ENCODE results near the gene NDUFC1.

The NDUFC1 gene

DNA sequence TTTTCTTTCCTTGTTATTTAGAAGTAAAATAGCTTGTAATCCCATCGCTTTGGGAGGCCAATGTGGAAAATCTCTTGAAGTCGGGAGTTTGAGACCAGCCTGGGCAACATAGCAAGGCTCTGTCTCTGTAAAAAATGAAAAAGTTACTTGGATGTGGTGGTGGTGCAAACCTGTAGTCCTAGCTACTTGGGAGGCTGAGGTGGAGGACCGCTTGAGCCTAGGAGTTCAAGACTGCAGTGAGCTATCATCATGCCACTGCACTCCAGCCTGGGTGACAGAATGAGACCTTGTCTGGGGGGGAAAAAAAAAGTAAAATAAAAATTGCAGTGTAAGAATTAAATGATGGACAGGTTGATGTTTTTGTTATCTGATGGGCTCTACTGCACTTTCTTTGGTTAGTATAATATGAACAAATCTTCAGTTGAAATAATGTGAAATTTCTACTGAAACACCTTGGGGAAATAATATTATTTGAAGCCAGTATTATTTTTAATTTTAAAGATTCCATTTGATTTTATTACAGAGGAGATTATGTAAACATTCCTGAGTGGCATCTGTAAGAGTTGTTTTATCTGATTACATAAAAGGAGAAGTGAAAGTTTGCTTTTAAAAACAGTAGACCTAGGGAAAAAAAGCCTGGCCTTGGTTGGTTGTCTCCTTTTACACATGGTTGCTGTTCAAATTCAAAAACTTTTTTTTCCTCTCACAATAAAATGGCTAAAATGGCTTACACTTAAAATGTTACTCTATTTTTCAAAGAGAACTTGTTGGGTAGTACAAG lies 10.5 kb upstream of the NDUFC1 start:
- DNase-seq (ENCODE audit: low spot score in 2 of 2) (no peak), ATAC-seq (no peak)
- peaks cover 24% of the 10 kb centered on the region for H3K36me3 Mint-ChIP-seq
- peaks cover 45% of the 10 kb centered on the region for H3K4me1 Mint-ChIP-seq
- no peaks in the 10 kb centered on the region for H3K9me3 Mint-ChIP-seq
- no peak overlapping the region for H3K4me3 Mint-ChIP-seq
- peak overlapping the region; percentile 29 for H3K27ac Mint-ChIP-seq

DNA sequence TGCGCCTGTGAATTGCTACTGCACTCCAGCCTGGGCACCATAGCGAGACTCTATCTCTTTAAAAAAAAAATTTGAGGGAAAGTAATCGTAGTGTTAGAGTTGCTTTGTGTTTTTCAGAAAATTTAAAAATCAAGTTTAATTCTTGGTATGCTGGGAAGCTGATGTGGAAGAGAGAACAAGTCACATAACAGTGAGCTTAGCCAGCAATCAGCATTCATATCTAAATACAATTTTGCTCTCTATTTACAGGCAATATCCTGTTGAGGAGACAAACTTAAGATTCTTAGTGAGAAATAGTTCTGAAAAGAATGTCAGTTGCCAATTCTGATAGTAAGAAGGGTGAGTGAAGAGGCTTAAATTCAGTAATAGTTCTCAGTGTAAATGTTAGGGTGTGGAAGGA lies 9.6 kb upstream of the NDUFC1 start:
- Mint-ChIP-seq H3K4me3 (no peak overlapping the region), H3K4me1 (peaks cover 45% of the 10 kb centered on the region), H3K36me3 (peaks cover 32% of the 10 kb centered on the region), H3K9me3 (no peaks in the 10 kb centered on the region), H3K27ac (no peak overlapping the region)
- DNase-seq (ENCODE audit: low spot score in 2 of 2) (no peak), ATAC-seq (no peak)

DNA sequence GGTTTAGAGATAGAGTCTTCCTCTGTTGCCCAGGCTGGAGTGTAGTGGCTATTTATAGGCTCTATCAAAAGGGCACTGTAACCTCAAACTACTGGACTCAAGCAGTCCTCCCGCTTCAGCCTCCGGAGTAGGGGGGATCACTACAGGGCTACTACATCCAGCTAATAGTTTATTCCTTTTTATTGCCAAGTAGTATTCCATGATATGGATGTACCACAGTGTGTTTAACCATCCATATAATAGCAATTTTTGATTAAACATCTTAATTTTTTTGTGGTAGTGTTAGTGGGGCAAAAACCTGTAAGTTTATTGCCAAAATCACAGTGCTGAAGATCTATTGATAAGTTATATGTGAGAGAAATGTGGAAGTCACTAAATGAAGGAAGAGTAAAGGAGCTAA lies 2.6 kb upstream of the NDUFC1 start:
- peak overlapping the region; percentile 81 for H3K27ac Mint-ChIP-seq
- H3K9me3 Mint-ChIP-seq = no peaks in the 10 kb centered on the region
- ATAC-seq (no peak), DNase-seq (ENCODE audit: low spot score in 2 of 2) (no peak)
- peaks cover 39% of the 10 kb centered on the region for H3K4me1 Mint-ChIP-seq
- H3K36me3 Mint-ChIP-seq = peaks cover 88% of the 10 kb centered on the region
- H3K4me3 Mint-ChIP-seq = no peak overlapping the region

DNA sequence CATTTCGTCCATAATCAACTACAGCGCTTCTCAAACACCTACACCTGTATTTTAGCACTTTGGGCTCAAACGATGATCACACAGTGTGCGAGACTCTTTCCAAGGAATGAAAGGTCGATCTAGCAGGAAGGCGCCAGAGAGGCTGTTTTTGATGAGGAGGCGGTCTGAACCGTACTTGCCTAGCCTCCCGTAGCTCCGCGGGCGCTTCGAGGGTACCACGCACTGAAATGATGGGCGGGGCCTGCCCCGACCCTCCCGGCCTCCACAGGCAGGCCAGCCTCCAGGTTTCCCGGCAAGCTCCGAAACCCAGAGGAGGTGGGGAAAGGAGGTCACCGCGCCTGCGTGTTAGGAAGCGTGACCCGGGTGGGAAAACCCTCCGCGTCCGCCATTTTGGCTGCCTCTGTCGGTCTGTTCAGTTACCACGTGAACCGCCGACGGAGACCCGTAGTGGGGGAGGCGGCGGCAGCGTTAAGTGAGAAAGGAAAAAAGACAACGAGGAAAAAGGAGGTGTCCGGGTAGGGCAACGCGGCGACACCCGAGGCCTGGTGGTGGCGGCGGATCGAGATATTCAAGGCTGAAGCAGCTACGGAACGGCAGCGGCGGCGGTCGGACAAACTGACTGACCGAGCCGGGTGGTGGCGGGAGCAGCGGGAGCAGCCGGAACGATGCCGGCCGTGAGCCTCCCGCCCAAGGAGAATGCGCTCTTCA lies 1.0 kb downstream of the NDUFC1 start, which contains the start of gene NAA15:
TSS of gene NAA15 (plus strand) at position 393 of the 708 bp plus-strand sequence. CDS start at position 666, 273 bp downstream.
- Mint-ChIP-seq H3K36me3 (peaks cover 52% of the 10 kb centered on the region), H3K27ac (peak within 1 kb of the TSS; percentile 100), H3K4me3 (peak within 1 kb of the TSS; percentile 100), H3K9me3 (no peaks in the 10 kb centered on the region), H3K4me1 (peaks cover 38% of the 10 kb centered on the region)
- peak; percentile 91 for ATAC-seq
- DNase-seq (ENCODE audit: low spot score in 2 of 2) = peak; percentile 85 to 99

DNA sequence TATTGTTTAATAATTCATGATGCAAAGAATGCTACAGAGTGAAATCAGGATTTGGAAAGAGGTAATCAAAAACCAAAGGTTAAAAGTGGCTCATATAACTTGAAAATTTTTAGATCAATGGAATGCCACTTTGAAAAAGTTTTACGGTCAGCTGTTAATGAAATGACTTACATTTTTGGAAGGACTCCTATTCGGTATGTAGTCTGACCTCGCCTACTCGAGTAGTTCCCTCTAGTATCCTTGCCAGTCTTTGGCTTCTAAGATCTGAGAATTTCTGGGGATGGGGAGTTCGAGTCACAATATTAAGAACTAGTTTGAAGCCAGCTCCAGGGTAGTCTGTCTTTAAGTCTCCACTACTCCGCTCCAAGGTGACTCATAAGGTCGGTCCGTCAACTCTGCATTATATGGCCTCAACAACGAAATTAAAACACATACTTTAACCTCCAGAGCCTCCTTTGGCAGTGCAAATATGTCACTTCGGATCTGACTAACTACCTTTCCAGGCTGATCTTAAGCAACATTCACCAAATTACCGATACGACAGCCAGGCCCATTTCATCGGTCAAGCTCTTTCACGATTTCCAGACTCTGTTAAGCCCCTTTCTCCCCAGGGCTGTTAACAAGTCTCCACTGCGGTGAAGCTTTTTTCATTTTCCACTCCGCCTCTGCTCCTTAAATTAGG lies 1.7 kb downstream of the NDUFC1 start:
- ATAC-seq (peak; percentile 55), DNase-seq (ENCODE audit: low spot score in 2 of 2) (peak in 1 of 2 donors; percentile 7)
- H3K4me1 Mint-ChIP-seq = peaks cover 41% of the 10 kb centered on the region
- H3K9me3 Mint-ChIP-seq = no peaks in the 10 kb centered on the region
- H3K27ac Mint-ChIP-seq = peak overlapping the region; percentile 100
- peaks cover 49% of the 10 kb centered on the region for H3K36me3 Mint-ChIP-seq
- peak overlapping the region; percentile 100 for H3K4me3 Mint-ChIP-seq

DNA sequence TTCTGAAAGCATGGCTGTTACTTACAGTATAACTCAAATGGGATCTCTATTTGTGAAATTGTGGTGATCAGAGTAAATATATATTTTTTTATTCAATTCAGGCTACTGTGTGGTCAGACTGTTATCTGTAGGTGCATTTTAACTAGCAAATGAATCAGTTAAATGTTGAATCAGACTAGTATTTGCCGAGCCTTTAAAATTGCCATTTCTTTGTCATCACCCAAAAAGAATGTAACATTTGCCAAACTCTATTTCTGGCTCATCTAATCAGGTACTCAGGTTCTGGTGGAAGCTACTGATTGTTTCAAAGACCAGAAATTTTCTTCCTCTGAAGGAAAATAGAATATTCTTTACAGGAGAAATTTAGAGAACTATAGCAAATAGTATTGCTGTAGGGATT lies 2.7 kb downstream of the NDUFC1 start:
- DNase-seq (ENCODE audit: low spot score in 2 of 2) (no peak), ATAC-seq (no peak)
- Mint-ChIP-seq H3K4me3 (peak overlapping the region; percentile 100), H3K9me3 (no peaks in the 10 kb centered on the region), H3K4me1 (peaks cover 40% of the 10 kb centered on the region), H3K27ac (no peak overlapping the region), H3K36me3 (peaks cover 49% of the 10 kb centered on the region)

DNA sequence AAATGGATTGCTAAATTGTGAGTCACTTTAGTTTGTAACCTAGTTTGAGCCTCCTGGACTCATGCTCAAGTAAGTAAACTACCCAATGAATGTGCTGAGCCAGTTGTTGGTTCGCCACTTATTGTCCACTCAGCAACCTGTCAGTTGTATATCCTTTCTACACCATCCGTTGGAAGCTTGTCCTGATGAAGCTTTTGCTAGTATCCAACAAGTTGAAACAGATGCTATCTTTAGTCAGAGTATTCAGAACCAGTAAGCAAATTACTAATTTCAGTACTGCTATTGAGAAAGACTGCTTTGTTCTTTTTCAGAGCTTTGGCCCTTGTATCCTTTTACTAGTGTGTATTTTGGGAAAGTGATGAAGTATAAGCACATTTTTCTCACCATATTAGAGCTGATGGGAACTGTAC lies 5.3 kb downstream of the NDUFC1 start:
- ATAC-seq (no peak), DNase-seq (ENCODE audit: low spot score in 2 of 2) (no peak)
- H3K36me3 Mint-ChIP-seq = peaks cover 49% of the 10 kb centered on the region
- H3K4me3 Mint-ChIP-seq = no peak overlapping the region
- no peak overlapping the region for H3K27ac Mint-ChIP-seq
- H3K4me1 Mint-ChIP-seq = peaks cover 40% of the 10 kb centered on the region
- H3K9me3 Mint-ChIP-seq = no peaks in the 10 kb centered on the region

DNA sequence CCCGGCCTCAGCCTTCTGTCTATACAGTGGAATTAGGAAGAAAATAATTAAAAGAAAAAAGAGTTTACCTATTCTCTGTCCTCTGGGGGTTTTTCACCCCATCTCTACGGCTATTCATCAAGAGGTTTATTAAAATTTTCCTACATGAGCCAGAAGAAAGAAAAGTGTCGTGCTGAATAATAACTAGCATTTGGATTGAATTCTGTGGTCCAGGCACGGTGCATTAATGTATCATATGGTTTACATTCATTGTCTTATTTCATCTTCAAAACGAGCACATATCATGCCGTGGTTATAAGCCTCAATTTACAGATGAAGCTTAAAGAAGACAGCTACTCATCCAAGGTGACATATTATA lies 6.4 kb downstream of the NDUFC1 start:
- DNase-seq (ENCODE audit: low spot score in 2 of 2) (no peak), ATAC-seq (peak; percentile 39)
- H3K4me1 Mint-ChIP-seq = peaks cover 34% of the 10 kb centered on the region

DNA sequence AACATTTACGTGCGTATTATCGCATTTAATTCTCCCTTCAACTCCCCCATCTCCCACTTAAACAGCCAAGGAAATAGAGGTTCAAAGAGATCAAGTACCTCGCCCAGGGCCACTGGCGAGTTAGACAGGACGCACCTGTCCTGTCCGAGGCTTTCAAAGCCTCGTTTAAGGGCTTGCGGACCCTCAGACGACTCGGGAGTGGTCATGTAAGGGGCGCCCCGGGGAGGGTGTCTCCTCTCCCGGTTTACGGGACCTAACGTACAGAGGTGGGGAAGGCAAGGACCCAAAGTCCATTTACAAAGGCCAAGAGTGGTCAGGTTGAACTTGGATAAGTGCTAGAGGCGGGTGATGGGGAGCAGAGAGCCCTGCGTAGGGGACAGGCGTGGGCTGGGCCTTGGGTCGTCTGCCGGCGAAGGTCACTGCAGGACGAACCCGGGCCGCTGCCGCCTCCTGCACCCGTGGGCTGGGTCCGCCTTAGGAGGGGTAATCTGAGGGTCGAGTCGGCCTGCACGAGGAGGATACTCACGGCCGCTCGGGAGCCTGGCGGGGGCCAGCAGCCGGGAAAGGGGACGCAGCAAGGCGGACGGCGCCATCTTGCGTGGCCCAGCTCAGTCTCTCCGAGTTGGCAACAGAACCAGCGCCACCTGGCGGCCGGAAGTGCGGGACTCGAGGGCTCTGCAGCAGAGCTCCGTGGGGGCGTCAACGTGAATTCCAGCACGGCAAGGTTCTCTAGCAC lies 6.9 kb downstream of the NDUFC1 start:
- H3K4me3 Mint-ChIP-seq = peak overlapping the region; percentile 96
- peak overlapping the region; percentile 98 for H3K27ac Mint-ChIP-seq
- H3K9me3 Mint-ChIP-seq = no peaks in the 10 kb centered on the region
- H3K36me3 Mint-ChIP-seq = peaks cover 56% of the 10 kb centered on the region
- DNase-seq (ENCODE audit: low spot score in 2 of 2) = peak; percentile 98 to 100
- peaks cover 28% of the 10 kb centered on the region for H3K4me1 Mint-ChIP-seq
- peak; percentile 96 for ATAC-seq

More for the DNA sequence above, 6.4 kb downstream of the NDUFC1 start:
- H3K27ac Mint-ChIP-seq = peak overlapping the region; percentile 98
- H3K36me3 Mint-ChIP-seq = peaks cover 50% of the 10 kb centered on the region
- peak overlapping the region; percentile 96 for H3K4me3 Mint-ChIP-seq
- H3K9me3 Mint-ChIP-seq = no peaks in the 10 kb centered on the region

DNA sequence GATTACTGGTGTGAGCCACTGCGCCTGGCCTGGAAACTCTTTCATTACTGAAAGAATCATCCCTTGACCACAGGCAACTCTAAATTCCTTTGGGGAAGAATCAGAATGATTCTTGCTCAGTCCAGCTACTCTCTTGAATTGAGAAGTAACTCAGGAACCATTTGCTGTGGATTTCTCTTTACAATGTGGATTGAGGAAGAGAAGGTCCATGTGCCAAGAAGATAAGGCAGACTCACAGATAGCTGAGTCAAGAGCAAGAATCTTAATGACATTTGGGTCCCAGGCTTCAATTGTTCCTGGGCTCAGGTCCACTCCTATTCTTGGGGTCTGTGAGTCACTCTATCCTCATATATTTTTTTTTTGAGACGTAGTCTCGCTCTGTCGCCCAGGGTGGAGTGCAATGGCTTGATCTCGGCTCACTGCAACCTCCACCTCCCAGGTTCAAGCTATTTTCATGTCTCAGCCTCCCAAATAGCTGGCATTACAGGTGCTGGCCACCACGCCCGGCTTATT lies 16.0 kb downstream of the NDUFC1 start:
- ATAC-seq (no peak), DNase-seq (ENCODE audit: low spot score in 2 of 2) (no peak)
- no peak overlapping the region for H3K4me3 Mint-ChIP-seq
- H3K4me1 Mint-ChIP-seq = no peaks in the 10 kb centered on the region
- peaks cover 40% of the 10 kb centered on the region for H3K36me3 Mint-ChIP-seq
- no peak overlapping the region for H3K27ac Mint-ChIP-seq
- no peaks in the 10 kb centered on the region for H3K9me3 Mint-ChIP-seq

DNA sequence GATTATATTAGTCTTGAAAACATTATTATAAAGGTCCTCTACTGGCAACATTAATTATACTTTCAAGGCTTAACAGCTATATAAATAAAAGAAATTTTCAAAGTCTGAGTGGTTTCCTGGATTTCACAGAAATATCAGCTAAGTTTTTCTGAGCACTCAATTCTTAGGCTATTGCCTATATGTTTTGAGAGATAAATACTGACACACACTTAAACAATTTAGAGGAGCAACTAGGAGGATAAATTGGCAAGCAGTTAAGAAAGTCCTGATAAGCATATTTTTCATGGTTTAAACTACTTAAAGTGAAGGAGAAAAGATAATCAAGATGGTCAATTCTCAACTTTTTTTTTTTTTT lies 19.6 kb downstream of the NDUFC1 start:
- no peaks in the 10 kb centered on the region for H3K9me3 Mint-ChIP-seq
- no peak for ATAC-seq

DNA sequence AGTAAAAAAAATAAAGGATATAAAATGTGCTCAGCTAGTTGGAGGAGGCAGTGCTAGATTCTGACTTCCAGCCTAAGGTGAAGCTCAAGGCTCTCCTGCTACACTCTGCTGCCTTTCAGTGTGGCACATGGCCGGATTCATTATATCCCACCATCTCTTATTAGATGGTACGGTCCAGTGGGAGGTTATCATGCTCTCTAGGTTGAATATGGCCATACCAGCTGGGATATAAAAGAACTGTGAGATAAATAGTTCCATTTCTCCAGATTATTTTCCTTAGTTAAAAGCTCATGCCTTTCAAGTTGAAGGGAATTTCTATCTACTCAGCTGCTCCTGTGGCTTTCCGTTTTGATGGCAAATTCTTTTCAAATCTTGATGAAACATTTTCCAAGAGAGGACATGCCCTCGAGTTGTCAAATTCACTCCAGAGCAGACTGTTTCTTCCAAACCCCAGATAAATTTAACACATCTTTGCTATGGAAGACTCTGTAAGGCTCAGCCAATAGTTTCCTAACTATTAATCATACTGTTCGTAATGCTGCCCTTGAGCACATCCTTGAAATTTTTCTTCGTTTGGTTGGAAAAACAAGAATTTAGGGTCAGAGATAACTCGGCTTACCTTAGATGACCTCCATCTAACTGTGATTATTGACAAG lies 20.1 kb downstream of the NDUFC1 start:
- no peak for ATAC-seq
- Mint-ChIP-seq H3K4me3 (no peak overlapping the region), H3K4me1 (peaks cover 18% of the 10 kb centered on the region), H3K27ac (no peak overlapping the region), H3K9me3 (no peaks in the 10 kb centered on the region), H3K36me3 (no peaks in the 10 kb centered on the region)
- no peak for DNase-seq (ENCODE audit: low spot score in 2 of 2)

More for the DNA sequence above, 19.6 kb downstream of the NDUFC1 start:
- Mint-ChIP-seq H3K4me3 (no peak overlapping the region), H3K4me1 (peaks cover 18% of the 10 kb centered on the region), H3K36me3 (peaks cover 4% of the 10 kb centered on the region), H3K27ac (no peak overlapping the region)
- no peak for DNase-seq (ENCODE audit: low spot score in 2 of 2)

DNA sequence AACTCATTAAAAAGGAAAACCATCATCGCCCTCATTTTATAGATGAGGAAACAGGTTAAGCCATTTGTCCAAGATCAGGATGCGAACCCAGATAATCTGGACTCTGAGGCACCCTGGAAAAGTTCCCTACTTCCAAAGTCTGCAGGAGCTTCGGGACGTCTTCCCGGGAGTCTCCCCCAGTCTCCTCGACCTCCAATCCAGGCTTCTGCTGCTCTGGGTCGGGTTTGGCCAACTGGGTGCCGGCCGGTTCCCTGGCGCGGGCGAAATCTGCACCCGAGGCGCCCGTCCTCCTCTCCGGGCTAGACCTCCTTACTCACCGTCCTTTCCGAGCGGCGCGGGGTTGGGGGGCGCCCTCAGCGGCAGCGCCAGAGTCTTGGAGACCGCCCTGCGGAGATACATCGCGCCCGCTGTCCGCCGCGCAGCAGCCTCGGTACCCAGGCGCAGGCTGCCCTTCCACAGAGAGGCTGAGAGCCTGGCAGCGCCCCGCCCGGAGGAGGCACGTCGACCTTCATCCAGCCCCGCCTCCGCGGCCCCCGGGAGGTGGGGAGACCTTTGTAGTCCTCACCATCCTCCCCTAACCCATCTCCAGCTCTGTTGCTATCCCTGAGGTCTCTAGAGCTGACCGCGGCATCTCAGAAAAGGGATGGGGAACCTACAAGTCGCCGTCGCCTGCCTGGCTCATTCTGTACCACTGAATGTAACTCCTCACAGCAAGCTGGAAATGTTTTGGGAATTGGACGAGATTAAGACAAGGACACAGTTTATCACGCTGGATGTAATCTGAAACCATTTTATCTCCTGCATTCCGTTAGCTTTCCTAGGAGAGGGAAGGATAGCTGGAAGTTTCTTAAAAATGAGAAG lies 22.3 kb downstream of the NDUFC1 start, which contains the start of gene MGARP:
TSS of gene MGARP (minus strand) at position 466 of the 861 bp plus-strand sequence. CDS start at position 399, 67 bp downstream.
- ATAC-seq (peak; percentile 86), DNase-seq (ENCODE audit: low spot score in 2 of 2) (peak in 1 of 2 donors; percentile 8)
- Mint-ChIP-seq H3K4me3 (peak within 1 kb of the TSS; percentile 74), H3K9me3 (no peaks in the 10 kb centered on the region), H3K4me1 (peaks cover 18% of the 10 kb centered on the region), H3K36me3 (no peaks in the 10 kb centered on the region), H3K27ac (no peak within 1 kb of the TSS)
